NB4 (cell line): Measurements from ENCODE around the gene ZNF212.

ENCODE experiments used
- DNase-seq: peaks from one replicate; pipeline ENCODE4 v3.0.0; 2010; ENCODE audit warnings: low read depth
- H3K4me3 ChIP-seq: one replicate; pipeline ENCODE4 v1.5.1; 2011; ENCODE audit warnings: mild to moderate bottlenecking, low read depth, low read length, moderate library complexity
- MYC ChIP-seq: IDR thresholded peaks from 2 replicates; pipeline ENCODE4 v1.6.1; 2011; ENCODE audit warnings: low read depth, low read length
- POLR2A ChIP-seq: IDR thresholded peaks from 2 replicates; pipeline ENCODE4 v1.6.1; 2011; ENCODE audit warnings: mild to moderate bottlenecking; ENCODE audit not compliant: insufficient read length; ENCODE audit errors: extremely low read depth
- TF ChIP-seq, protein P1 (sequence below): IDR thresholded peaks from one replicate; pipeline ENCODE4 v1.5.1; 2012; ENCODE audit warnings: low read depth, low read length
- TF ChIP-seq, protein P2 (sequence below): IDR thresholded peaks from 2 replicates; pipeline ENCODE4 v1.6.1; 2011; ENCODE audit warnings: low read depth, low read length

The ZNF212 gene

DNA sequence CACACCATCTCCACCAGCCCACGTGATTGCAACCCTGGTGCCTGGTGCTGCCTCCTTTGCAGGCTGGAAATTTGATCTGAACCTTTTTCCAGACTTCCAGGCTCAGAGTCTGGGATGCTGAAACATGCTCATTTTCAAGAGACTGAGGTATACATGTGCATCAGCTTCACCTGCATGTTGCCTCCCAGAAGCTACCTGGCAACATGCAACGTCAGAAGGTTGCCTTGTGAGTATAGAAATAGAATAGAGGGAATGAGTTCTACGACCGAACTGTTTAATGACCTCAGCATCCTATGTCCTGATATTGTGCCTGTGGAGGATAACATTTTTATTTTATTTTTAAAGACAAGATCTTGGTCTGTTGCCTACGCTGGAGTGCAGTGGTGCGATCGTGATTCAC lies 1.9 kb upstream of the ZNF212 start:
- TF ChIP-seq, protein P1, sequence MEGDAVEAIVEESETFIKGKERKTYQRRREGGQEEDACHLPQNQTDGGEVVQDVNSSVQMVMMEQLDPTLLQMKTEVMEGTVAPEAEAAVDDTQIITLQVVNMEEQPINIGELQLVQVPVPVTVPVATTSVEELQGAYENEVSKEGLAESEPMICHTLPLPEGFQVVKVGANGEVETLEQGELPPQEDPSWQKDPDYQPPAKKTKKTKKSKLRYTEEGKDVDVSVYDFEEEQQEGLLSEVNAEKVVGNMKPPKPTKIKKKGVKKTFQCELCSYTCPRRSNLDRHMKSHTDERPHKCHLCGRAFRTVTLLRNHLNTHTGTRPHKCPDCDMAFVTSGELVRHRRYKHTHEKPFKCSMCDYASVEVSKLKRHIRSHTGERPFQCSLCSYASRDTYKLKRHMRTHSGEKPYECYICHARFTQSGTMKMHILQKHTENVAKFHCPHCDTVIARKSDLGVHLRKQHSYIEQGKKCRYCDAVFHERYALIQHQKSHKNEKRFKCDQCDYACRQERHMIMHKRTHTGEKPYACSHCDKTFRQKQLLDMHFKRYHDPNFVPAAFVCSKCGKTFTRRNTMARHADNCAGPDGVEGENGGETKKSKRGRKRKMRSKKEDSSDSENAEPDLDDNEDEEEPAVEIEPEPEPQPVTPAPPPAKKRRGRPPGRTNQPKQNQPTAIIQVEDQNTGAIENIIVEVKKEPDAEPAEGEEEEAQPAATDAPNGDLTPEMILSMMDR, result no peak
- TF ChIP-seq, protein P2, sequence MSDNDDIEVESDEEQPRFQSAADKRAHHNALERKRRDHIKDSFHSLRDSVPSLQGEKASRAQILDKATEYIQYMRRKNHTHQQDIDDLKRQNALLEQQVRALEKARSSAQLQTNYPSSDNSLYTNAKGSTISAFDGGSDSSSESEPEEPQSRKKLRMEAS, result no peak
- no peak for TF ChIP-seq POLR2A
- no peak for TF ChIP-seq MYC
- DNase-seq, result no peak

DNA sequence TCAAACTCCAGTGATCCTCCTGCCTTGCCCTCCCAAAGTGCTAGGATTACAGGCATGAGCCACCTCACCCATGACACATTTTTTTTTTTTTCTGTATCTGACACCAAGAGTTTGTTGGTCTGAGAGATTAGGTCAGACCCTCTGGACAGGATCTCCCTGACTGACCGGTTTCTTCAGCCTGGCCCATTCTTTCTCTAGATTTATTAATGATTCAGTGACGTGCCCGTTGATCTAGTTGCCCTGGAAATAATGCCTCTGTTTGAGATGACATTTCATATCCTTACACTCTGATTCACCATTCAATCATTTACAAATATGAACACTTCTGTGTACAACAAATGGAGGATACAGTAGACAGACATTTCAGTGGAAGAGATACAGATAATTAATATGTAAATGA lies 1.4 kb upstream of the ZNF212 start:
- no peak for TF ChIP-seq MYC
- TF ChIP-seq, protein P1, result no peak
- TF ChIP-seq POLR2A, result no peak
- TF ChIP-seq, protein P2, result no peak
- H3K4me3 ChIP-seq, result no peak overlapping the region
- no peak for DNase-seq

More for the DNA sequence above, 1.9 kb upstream of the ZNF212 start:
- H3K4me3 ChIP-seq, result no peak overlapping the region

DNA sequence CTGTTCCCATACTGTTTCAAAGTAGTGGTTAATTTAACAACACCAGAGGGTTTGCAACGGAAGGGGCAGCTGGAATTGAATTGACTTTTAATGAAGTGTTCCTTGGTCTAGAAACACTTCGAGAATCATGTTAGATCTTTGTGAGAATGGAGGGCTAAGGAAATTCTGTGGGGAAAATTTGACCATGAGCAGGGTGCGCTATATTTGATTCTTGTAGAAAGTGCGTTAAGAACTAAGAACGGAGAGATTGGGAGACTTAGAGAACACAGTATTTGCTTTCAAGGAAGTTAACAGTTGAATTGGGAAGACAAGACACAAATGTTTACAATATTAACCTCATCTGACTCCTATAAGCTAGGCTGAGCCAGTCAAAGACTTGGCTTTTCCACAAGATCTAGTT lies 1.2 kb downstream of the ZNF212 start:
- TF ChIP-seq, protein P1, result no peak
- TF ChIP-seq MYC (no peak), POLR2A (no peak)
- TF ChIP-seq, protein P2, result no peak
- DNase-seq, result no peak

DNA sequence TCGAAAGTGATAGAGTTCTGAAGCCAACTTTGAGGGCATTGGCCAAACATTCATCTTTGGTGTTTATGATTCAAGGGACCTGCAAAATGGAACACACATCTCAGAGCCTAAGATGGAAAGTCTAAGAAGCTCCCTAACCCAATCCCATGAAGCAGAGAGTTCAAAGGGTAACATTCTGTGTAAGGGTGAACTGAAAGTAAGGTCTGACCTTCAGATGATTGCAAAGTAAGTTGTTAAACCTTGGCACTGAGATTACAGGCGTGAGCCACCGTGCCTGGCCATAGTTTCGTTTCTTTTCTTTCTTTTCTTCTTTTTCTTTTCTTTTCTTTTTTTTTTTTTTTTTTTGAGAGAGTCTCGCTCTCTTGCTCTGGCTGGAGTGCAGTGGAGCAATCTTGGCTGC lies 2.2 kb downstream of the ZNF212 start:
- no peak overlapping the region for H3K4me3 ChIP-seq
- no peak for DNase-seq
- TF ChIP-seq MYC (no peak), POLR2A (no peak)
- TF ChIP-seq, protein P2, result no peak
- TF ChIP-seq, protein P1, result no peak

More for the DNA sequence above, 1.2 kb downstream of the ZNF212 start:
- peak overlapping the region; percentile 98 for H3K4me3 ChIP-seq

DNA sequence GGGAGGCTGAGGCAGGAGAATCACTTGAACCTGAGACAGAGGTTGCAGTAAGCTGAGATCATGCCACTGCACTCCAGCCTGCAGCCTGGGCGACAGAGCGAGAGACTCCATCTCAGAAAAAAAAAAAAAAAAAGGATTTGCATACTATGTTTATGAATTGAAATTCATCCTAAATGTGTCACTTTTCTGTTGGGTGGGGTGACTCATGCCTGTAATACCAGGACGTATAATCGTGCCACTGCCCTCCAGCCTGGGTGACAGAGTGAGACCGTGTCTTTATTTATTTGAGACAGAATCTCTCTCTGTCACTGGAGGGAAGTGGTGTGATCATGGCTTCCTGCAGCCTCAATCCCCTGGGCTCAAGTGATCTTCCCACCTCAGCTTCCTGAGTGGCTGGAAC lies 5.8 kb downstream of the ZNF212 start:
- H3K4me3 ChIP-seq, result no peak overlapping the region
- TF ChIP-seq, protein P2, result no peak
- TF ChIP-seq MYC, result no peak
- TF ChIP-seq, protein P1, result no peak
- TF ChIP-seq POLR2A, result no peak
- DNase-seq, result no peak

DNA sequence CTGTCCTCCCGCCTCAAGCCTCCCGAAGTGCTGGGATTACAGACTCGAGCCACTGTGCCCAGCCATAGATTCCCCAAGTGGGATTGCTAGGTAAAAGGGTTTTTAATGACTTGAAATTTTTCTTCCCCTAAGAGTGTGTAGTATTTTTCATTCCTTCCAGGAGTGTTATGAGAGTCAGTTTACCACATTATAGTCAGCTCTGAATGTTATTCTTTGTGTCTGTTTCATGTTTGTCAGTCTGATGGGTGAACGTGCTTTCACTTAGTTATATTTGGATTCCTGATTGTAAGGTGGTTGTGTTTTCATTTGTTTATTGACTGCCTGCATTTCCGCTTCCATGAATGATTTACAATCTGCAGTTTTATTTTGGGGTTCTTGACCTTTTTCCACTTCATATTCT lies 6.3 kb downstream of the ZNF212 start:
- TF ChIP-seq MYC (no peak), POLR2A (no peak)
- TF ChIP-seq, protein P1, result no peak
- TF ChIP-seq, protein P2, result no peak
- no peak for DNase-seq
- H3K4me3 ChIP-seq, result no peak overlapping the region
